Gastroesophageal sphincter (tissue), 4 donors: Measurements from ENCODE around the gene PCNA. TPM values are rescaled to one million over a fixed set of nuclear protein-coding genes. Genes with fewer than 3 reads are reported as not detected.

Experiments used
- ATAC-seq: fragments of 150-250 bp; one replicate; pipeline ENCODE4 v1.9.1; 2016; ENCODE audit warnings: mild to moderate bottlenecking, moderate library complexity
- H3K27ac ChIP-seq, 4 donors: fragments of 200-600 bp; sonication (generic) in 3 of 4; 1 replicate in 3 of 4; 2 replicates in 1 of 4; pipeline ENCODE4 v1.5.1; 2016 to 2019
- H3K27me3 ChIP-seq: fragments of 200-600 bp; sonication (generic); one replicate; pipeline ENCODE4 v1.5.1; 2019
- H3K36me3 ChIP-seq, 2 donors: fragments of 200-600 bp; sonication (generic); one replicate each; pipeline ENCODE4 v1.5.1; 2019; ENCODE audit warnings: control low read depth in 1 of 2
- H3K4me1 ChIP-seq, 3 donors: fragments of 200-600 bp; sonication (generic); 1 replicate in 2 of 3; 2 replicates in 1 of 3; pipeline ENCODE4 v1.5.1; 2016 to 2019; ENCODE audit warnings: control low read depth in 2 of 3
- H3K4me3 ChIP-seq, 2 donors: fragments of 200-600 bp; sonication (generic); one replicate each; pipeline ENCODE4 v1.5.1; 2019; ENCODE audit warnings: mild to moderate bottlenecking in 1 of 2, moderate library complexity in 1 of 2
- H3K9me3 ChIP-seq, 3 donors: fragments of 200-600 bp; sonication (generic); one replicate each; pipeline ENCODE4 v1.5.1; 2017 to 2019; ENCODE audit warnings: control low read depth in 2 of 3
- EP300 ChIP-seq: sonication (generic); formaldehyde crosslinking; IDR thresholded peaks from one replicate; pipeline ENCODE4 v1.6.1; 2017; ENCODE audit warnings: antibody characterized with exemption, mild to moderate bottlenecking
- POLR2A ChIP-seq, 2 donors: fragments of 450-650 bp; IDR thresholded peaks; one replicate each; pipeline ENCODE4 v1.6.1; 2017; ENCODE audit warnings: antibody characterized with exemption in 2 of 2, mild to moderate bottlenecking in 2 of 2, moderate library complexity in 1 of 2
- POLR2AphosphoS5 ChIP-seq: sonication (generic); formaldehyde crosslinking; IDR thresholded peaks from one replicate; pipeline ENCODE4 v1.6.1; 2017; ENCODE audit warnings: antibody characterized with exemption
- WGBS, 2 donors: methylation state at CpG; one replicate each; pipeline ENCODE4 v1.1.5; 2018; ENCODE audit warnings: low coverage in 1 of 2; 5-methylcytosine and 5-hydroxymethylcytosine counted together
- small RNA-seq, 4 donors: library from RNA; depleted of rRNA; stranded (forward); fragments of <200 nt; gene quantifications; one replicate each; pipeline ENCODE3, GENCODE V24; 2016
- total RNA-seq, 4 donors: library from RNA; depleted of rRNA; stranded (reverse); fragments of >200 nt; gene quantifications; one replicate each; pipeline ENCODE4 v1.1.0, GENCODE V29; 2016
- TF ChIP-seq, protein P1 (sequence below), 4 experiments: fragments of 200-600 bp in 2 of 4; fragments of 450-650 bp in 2 of 4; sonication (generic) in 1 of 4; IDR thresholded peaks; one replicate each; pipeline ENCODE4 v1.5.1; 2017 to 2019; ENCODE audit warnings: antibody characterized with exemption in 4 of 4, mild to moderate bottlenecking in 2 of 4, moderate library complexity in 2 of 4

Gene PCNA
- total RNA-seq, 4 donors from 2014 or later: 21.9 to 52.8 (median 39.2) TPM

DNA sequence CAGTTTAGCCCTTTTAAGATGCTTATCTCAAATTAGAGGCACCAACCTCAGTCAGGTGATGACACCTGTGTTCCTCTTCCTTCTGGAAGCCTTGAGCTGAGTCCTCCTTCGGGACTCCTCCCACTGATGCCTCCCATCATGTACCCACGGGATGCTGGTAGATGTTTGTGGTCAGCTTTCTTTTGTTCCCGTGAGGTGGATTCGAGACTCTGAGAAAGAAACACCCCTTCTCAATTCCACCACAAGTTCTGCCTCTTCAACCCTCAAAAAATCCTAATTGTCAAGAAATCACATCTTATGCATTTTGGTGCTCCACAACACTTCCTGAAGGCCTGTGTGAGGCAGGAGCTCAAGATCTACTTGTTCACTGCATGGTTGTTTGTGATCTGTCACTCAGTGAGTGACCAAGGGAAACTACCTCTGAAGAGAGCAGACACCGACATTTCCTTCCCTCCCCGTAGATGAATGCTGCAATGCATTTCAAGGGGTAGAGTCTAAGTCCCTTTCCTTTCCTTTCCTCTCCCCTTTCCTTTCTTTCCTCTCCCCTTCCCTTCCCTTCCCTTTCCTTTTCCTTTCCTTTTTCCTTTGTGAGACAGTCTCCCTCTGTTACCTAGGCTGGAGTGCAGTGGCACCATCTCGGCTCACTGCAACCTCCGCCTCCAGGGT, 50.5 kb downstream of the PCNA start:
- ATAC-seq: no peak
- 76 to 85% methylated on average over 8 of the region's 8 CpGs for WGBS, 2 donors
- no peaks in the 10 kb centered on the region for H3K9me3 ChIP-seq
- H3K4me3 ChIP-seq: no peak overlapping the region
- H3K27ac ChIP-seq: no peak overlapping the region
- TF ChIP-seq POLR2A (IDR thresholded peaks at IDR 0.05) (no peak), POLR2AphosphoS5 (no peak), EP300 (no peak)
- TF ChIP-seq, protein P1, sequence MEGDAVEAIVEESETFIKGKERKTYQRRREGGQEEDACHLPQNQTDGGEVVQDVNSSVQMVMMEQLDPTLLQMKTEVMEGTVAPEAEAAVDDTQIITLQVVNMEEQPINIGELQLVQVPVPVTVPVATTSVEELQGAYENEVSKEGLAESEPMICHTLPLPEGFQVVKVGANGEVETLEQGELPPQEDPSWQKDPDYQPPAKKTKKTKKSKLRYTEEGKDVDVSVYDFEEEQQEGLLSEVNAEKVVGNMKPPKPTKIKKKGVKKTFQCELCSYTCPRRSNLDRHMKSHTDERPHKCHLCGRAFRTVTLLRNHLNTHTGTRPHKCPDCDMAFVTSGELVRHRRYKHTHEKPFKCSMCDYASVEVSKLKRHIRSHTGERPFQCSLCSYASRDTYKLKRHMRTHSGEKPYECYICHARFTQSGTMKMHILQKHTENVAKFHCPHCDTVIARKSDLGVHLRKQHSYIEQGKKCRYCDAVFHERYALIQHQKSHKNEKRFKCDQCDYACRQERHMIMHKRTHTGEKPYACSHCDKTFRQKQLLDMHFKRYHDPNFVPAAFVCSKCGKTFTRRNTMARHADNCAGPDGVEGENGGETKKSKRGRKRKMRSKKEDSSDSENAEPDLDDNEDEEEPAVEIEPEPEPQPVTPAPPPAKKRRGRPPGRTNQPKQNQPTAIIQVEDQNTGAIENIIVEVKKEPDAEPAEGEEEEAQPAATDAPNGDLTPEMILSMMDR (IDR thresholded peaks at IDR 0.05): no peak
- peaks cover 0 to 17% (median 9%) of the 10 kb centered on the region in 3 donors for H3K4me1 ChIP-seq
- H3K36me3 ChIP-seq: no peaks in the 10 kb centered on the region
- H3K27me3 ChIP-seq: no peaks in the 10 kb centered on the region

DNA sequence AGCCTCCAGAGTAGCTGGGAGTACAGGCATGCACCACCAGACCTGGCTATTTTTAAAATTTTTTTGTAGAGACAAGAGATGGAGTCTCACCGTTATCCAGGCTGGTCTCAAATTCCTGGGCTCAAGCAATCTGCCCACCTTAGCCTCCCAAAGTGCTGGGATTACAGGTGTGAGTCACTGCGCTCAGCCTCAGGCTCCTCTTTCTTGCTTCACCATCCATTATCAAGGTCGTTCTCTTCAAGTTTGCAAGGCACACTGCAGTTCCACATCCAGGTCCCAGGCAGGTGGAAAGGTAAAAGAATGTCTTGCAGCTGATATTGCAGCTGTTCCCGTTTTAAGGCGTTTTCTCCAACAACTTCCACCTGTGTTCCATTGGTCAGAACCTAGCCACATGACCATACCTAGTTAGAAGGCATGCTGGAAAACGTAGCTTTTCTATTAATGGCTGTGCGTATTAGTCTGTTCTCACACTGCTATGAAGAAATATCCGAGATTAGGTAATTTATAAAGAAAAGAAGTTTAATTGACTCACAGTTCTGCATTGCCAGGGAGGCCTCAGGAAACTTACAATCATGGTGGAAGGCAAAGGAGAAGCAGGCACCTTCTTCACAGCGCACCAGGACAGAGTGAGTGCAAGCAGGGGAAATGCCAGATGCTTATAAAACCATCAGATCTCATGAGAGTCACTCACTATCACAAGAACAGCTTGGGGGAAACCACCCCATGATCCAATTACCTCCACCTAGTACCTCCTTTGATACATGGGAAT, 51.7 kb downstream of the PCNA start:
- TF ChIP-seq EP300 (no peak), POLR2A (IDR thresholded peaks at IDR 0.05) (no peak), POLR2AphosphoS5 (no peak)
- TF ChIP-seq, protein P1 (IDR thresholded peaks at IDR 0.05): no peak
- no peaks in the 10 kb centered on the region for H3K9me3 ChIP-seq
- H3K4me1 ChIP-seq: peaks cover 0 to 6% (median 4%) of the 10 kb centered on the region in 3 donors
- H3K27me3 ChIP-seq: no peaks in the 10 kb centered on the region
- no peak overlapping the region for H3K4me3 ChIP-seq
- ATAC-seq: no peak
- no peak overlapping the region for H3K27ac ChIP-seq
- H3K36me3 ChIP-seq: no peaks in the 10 kb centered on the region
- WGBS, 2 donors: 83 to 91% methylated on average over 5 to 8 of the region's 9 CpGs

DNA sequence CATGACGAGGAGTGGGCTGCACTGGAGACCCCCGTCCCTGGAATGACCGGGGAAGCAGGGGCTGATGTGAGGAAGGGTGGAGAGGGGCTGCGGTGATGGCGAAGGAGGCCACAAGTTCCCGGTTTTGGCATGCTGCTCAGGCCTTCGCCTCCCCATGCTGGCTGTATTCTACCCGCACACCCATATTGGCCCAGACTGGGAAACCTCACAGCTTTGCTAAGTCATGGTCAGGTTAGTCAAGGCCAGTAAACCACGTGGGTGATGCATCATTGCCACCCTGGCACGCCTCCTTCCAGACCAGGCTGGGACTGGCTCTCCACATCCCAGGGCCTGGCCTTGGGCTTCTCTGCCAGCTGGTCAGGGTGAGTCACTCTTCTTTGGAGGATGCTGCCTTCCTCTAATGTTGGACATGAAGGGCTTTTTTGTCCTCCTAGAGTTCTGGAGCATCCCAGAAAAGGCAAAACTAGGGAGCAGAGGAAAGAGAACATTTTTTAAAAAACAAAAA, 53.8 kb downstream of the PCNA start:
- ATAC-seq: peak; percentile 60
- H3K36me3 ChIP-seq: no peaks in the 10 kb centered on the region
- H3K4me1 ChIP-seq: no peaks in the 10 kb centered on the region
- no peak overlapping the region for H3K27ac ChIP-seq
- no peak for TF ChIP-seq POLR2AphosphoS5
- no peak for TF ChIP-seq POLR2A (IDR thresholded peaks at IDR 0.05)
- TF ChIP-seq, protein P1 (IDR thresholded peaks at IDR 0.05): no peak
- TF ChIP-seq EP300: no peak
- no peak overlapping the region for H3K4me3 ChIP-seq
- no peaks in the 10 kb centered on the region for H3K27me3 ChIP-seq
- no peaks in the 10 kb centered on the region for H3K9me3 ChIP-seq
- 100% methylated on average over 1 of the region's 10 CpGs; no CpG with 5 or more reads in 1 of the 2 donors for WGBS, 2 donors

DNA sequence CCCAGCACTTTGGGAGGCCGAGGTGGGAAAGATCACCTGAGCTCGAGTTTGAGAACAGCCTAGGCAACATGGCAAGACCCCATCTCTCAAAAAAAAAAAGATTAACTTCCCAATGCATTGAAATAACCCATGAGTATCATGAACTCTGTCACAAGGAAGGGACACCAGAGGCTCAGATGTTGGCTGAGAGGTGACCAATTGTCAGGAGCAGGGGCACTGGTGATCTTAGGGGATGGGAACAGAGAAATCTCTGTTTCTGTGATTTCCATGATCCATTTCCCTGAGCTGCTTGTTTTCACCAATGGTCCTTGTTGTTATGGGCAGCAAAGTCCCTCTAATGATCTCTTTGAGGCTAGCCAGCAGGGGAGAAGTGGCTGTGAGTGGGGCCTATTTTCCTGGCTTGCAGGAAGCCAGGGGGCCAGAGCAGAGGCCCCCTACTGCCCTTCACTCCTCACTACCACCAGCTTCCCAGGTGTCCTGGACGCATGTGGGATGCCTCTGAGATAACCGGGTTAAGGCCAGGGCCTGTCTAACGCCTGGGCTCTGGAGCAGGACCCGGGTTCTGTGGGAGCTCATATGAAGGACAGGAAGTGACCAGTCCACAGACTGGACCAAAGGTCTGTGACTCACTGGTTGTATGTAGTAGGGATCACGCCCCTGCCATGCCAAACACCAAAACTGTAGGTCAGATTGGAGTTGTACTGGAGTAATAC, 54.4 kb downstream of the PCNA start:
- Histone ChIP-seq H3K27ac (no peak overlapping the region), H3K4me1 (no peaks in the 10 kb centered on the region), H3K4me3 (no peak overlapping the region), H3K27me3 (no peaks in the 10 kb centered on the region), H3K9me3 (no peaks in the 10 kb centered on the region), H3K36me3 (no peaks in the 10 kb centered on the region)
- WGBS, 2 donors: 77 to 96% methylated on average over 2 to 4 of the region's 7 CpGs
- no peak for TF ChIP-seq EP300
- TF ChIP-seq, protein P1 (IDR thresholded peaks at IDR 0.05): no peak
- TF ChIP-seq POLR2AphosphoS5: no peak
- no peak for TF ChIP-seq POLR2A (IDR thresholded peaks at IDR 0.05)
- ATAC-seq: no peak

Small RNAs within 50 kb of the gene (small RNA-seq; reads per million reads assigned to genes)
- gene RF00019: 0 reads per million in 4 donors
- 0 reads per million in 4 donors for gene RF00568
- 0 to 0.45 (median 0) reads per million in 4 donors for gene RNA5SP474

Other genes starting within 250 kb of the PCNA start
- 10 to 100 TPM; 11.5 to 19.1 (median 15.1) TPM for gene SLC23A2, start 118.4 kb downstream of the PCNA start, total RNA-seq
- 100 to 1,000 TPM in 2 of 4 donors, 10 to 100 TPM in 2; 72.6 to 108 (median 97.8) TPM for gene TMEM230, start 6.9 kb downstream of the PCNA start, total RNA-seq
- gene CDS2, start 7.0 kb upstream of the PCNA start, total RNA-seq: 100 to 1,000 TPM in 1 of 4 donors, 10 to 100 TPM in 3; 59.8 to 102 (median 73.9) TPM
- gene PROKR2, start 197.0 kb upstream of the PCNA start, total RNA-seq: not detected